Mammary epithelial cell (primary cell): ENCODE data around the gene WSB1.

Source experiments
- EZH2 ChIP-seq: IDR thresholded peaks from 2 replicates; pipeline ENCODE4 v1.6.1; 2012; ENCODE audit warnings: low read length, inconsistent platforms, borderline replicate concordance
- TF ChIP-seq, protein P1 (sequence below), 2 donors: IDR thresholded peaks in 1 of 2; conservative IDR thresholded peaks in 1 of 2; 2 replicates each; pipeline ENCODE4 v1.5.1; 2011 to 2012; ENCODE audit warnings: inconsistent platforms in 2 of 2, low read length in 2 of 2, mild to moderate bottlenecking in 2 of 2, control low read depth in 1 of 2, low read depth in 1 of 2; ENCODE audit not compliant: insufficient read depth in 1 of 2; ENCODE audit errors: extremely low read depth in 1 of 2

- TF ChIP-seq, protein P1, sequence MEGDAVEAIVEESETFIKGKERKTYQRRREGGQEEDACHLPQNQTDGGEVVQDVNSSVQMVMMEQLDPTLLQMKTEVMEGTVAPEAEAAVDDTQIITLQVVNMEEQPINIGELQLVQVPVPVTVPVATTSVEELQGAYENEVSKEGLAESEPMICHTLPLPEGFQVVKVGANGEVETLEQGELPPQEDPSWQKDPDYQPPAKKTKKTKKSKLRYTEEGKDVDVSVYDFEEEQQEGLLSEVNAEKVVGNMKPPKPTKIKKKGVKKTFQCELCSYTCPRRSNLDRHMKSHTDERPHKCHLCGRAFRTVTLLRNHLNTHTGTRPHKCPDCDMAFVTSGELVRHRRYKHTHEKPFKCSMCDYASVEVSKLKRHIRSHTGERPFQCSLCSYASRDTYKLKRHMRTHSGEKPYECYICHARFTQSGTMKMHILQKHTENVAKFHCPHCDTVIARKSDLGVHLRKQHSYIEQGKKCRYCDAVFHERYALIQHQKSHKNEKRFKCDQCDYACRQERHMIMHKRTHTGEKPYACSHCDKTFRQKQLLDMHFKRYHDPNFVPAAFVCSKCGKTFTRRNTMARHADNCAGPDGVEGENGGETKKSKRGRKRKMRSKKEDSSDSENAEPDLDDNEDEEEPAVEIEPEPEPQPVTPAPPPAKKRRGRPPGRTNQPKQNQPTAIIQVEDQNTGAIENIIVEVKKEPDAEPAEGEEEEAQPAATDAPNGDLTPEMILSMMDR (conservative IDR thresholded peaks at IDR 0.05 in 1 of 2, IDR thresholded peaks at IDR 0.05 in 1 of 2; ENCODE audit: extremely low read depth in 1 of 2, insufficient read depth in 1 of 2, low read depth in 1 of 2, low read length in 2 of 2), result no peak
- no peak for TF ChIP-seq EZH2
Measured at GRCh38 chr17:27283060-27283459, 10.9 kb upstream of the WSB1 start.
